ENCODE results near the gene PLEKHG3.

PLEKHG3 gene

DNA sequence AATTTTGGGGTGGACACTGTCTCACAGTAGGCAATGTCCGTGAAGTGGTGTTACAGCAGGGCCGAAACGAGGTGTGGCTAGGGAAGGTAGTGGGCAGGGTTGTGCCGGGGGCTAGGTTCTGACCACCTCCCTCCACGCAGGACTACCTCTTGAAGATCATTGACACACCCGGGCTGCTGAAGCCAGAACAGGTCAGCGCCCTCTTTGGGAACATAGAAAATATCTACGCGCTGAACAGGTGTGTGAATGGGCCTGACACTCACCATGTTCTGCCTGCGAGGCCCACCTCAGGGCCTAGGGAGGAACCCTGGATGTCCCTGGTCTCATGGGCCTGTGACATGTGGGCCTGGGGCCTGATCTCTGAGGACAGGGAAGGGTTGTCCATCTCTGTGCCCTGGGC, 24.6 kb downstream of the PLEKHG3 start:
- DNase-seq: no peak

GRCh38 chr14:64729386-64730060, 25.3 kb downstream of the PLEKHG3 start:
- DNase-seq: no peak

- DNase-seq: no peak
Measured at GRCh38 chr14:64730061-64730440, 25.8 kb downstream of the PLEKHG3 start.

DNA sequence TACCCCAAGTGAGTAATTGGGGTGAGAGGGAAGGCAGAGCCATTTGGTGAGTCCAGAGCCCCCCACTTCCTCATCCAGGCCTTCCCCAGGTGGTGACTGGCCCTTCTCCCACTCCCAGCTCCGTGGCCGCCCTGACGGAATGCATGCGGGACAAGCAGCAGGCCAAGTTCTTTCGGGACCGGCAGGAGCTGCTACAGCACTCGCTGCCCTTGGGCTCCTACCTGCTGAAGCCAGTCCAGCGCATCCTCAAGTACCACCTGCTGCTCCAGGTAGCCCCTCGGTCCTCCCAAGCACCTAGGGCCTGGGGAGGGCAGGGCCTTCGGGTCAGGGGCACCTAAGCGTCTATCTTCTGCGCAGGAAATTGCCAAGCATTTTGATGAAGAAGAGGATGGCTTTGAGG, 26.5 kb downstream of the PLEKHG3 start:
- no peak for DNase-seq

- DNase-seq: no peak
Measured at GRCh38 chr14:64731141-64731581, 26.9 kb downstream of the PLEKHG3 start.

- no peak for DNase-seq
Measured at GRCh38 chr14:64732066-64732465, 27.8 kb downstream of the PLEKHG3 start.

GRCh38 chr14:64732536-64733120, 28.4 kb downstream of the PLEKHG3 start:
- no peak for DNase-seq

- no peak for DNase-seq
Measured at GRCh38 chr14:64733321-64733720, 29.1 kb downstream of the PLEKHG3 start.

DNA sequence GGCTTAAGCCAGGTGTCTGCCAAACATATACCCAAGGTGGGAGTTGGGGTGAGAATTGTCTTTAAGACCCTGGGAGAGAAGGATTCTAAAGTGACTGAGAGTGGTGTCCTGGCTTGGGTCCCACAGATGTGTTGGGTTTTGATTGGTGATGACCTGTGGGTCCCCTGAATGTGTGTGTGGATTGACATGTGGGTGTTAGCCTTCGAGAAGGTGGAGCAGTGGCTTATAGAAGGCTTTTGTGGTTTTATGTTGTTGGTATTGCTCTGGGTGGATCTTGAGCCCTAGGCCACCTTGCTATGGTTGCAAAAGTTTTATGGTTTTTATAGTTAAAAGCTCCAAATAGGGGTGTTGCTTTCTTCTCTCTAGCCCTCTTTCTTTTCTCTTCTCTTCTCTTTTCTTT, 29.7 kb downstream of the PLEKHG3 start:
- DNase-seq: no peak

- DNase-seq: no peak
Measured at GRCh38 chr14:64734990-64735389, 30.8 kb downstream of the PLEKHG3 start.

DNA sequence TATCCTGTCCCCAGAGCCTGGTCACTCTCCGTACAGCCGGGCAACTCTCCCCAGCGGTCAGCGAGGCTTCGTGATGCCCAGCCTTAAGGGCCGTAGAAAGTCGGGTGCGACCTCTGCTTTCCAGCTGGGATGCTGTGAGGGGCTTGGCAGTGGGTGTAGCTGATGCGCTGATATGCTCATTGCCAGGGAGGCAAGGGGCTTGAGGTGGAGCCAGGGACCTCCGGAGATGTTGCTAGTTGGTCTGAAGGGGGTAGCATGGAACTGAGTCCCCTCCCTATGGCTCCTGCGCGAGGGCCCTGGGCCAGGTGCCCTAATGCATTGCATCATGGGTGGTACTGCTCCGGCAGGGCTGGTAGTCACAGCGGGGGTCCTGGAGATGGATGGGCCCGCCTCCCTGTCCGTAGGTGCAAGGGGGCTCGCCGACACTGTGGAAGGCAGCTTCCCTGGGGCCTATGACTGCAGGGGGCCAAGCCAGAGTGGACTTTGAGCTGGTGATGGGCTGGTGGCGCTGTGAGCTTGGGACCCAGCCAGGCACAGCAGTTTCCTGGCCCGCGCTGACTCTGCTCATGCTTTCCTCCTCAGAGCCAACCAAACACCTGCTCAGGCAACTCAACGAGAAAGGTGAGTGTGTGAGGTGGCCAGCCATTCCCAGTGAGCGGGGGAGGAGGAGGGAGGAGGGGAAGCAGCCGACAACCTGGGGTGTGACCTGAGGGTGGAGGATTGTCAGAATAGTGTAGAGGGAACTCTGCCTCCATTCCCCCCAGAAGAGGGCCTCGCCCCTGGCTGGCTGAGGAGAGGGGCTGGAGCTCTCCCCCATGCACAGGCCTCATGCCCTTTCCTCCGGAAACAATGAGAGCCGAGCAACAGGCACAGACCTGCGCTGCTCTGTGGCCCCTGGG, 32.3 kb downstream of the PLEKHG3 start:
- DNase-seq: no peak

- DNase-seq: no peak
Measured at GRCh38 chr14:64737391-64738280, 33.4 kb downstream of the PLEKHG3 start.

DNA sequence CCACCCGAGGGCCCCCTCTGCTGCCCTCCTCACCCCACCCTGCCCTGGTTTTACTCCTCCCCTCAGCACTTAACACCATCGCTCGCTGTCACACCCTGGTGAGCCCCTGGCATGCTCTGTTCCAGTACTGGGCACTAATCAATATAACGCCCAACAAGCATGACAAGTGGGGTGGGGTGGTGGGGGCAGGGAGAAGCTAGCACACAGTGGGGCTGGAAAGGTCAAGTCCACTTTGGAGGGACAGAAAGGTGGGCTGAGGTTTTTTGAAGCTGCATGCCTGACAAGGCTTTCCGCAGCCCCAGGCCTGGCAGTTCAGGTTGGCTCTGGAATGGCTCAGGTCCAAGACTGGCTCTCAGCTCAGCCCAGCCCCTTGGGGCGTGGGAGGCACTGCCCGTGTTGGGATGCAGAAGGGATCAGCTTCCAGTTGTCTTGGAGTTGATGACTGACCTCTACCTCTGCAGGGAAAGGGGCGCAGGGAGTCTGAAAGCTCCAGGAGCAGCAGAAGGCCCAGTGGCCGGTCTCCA, 34.1 kb downstream of the PLEKHG3 start:
- no peak for DNase-seq

- no peak for DNase-seq
Measured at GRCh38 chr14:64741200-64741599, 37.0 kb downstream of the PLEKHG3 start.

DNA sequence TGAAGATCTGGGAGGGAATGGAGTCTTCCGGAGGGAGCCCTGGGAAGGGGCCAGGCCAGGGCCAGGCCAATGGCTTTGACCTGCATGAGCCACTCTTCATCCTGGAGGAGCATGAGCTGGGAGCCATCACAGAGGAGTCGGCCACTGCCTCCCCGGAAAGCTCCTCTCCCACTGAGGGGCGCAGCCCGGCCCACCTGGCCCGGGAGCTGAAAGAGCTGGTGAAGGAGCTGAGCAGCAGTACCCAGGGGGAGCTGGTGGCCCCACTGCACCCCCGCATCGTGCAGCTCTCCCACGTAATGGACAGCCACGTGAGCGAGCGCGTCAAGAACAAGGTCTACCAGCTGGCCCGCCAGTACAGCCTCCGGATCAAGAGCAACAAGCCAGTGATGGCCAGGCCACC, 37.7 kb downstream of the PLEKHG3 start:
- no peak for DNase-seq

- no peak for DNase-seq
Measured at GRCh38 chr14:64743061-64743460, 38.8 kb downstream of the PLEKHG3 start.

GRCh38 chr14:64745511-64746091, 41.4 kb downstream of the PLEKHG3 start:
- no peak for DNase-seq

- no peak for DNase-seq
Measured at GRCh38 chr14:64746298-64747250, 42.4 kb downstream of the PLEKHG3 start.

DNA sequence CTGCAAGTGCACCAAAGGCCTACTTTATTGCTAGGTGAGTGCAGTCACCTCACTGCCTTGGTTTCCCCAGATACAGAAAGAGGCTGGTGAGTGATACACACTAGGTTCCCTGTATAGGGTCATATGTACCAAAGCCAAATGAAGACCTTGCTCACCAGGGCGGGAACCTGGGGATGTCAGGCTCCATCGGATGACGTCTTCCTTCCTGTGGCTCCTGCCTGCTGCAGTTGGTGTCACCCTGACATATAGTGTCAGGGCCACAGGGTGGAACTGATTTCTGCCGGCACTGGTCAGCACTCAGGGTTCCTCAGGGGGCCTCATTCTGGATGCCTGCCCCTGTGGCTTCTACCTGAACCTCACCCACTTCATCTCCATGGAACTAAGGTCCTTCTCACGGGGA, 43.1 kb downstream of the PLEKHG3 start:
- DNase-seq: no peak

DNA sequence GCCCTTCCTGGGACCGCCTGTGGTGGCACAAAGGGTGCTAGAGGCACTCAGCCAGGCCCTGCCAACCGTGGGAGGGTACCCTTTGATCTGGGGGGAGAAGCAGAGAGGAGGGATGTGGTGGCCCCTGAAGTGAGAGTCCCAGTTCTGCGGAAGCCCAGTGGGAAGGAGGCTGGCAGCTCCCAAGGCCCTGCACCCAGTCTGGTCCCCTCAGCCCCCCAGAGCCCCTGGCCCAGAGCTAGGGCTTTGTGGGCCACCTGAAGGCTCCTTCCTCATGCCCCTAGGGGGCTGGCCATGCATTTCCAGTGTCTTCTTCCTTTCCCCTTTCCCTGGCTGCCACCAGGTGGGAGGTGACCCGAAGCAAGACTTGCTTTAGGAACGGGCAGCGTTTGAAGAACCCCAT, 44.3 kb downstream of the PLEKHG3 start:
- no peak for DNase-seq

Data from activated CD4-positive, alpha-beta T cell treated with anti-CD3 and anti-CD28 coated beads, Interleukin-2, Interleukin-6, amounts not matched to agents 100 ng/mL and 50 ng/mL, durations not matched to agents 16 hours and 8 hours (primary cell).